ENCODE data around the gene PPBP.

PPBP gene

GRCh38 chr4:73988061-73988460 is at the start of gene PPBP:
Gene PPBP (minus strand): TSS chr4:73988190. CDS start chr4:73988103, 87 bp downstream.
- H3K27me3 Mint-ChIP-seq: peaks cover 3% of the 10 kb centered on the region
- H3K4me1 Mint-ChIP-seq: no peaks in the 10 kb centered on the region
- no peaks in the 10 kb centered on the region for H3K9me3 Mint-ChIP-seq
- H3K36me3 Mint-ChIP-seq: no peaks in the 10 kb centered on the region
- H3K4me3 Mint-ChIP-seq: no peak within 1 kb of the TSS
- H3K27ac Mint-ChIP-seq: no peak within 1 kb of the TSS

- H3K36me3 Mint-ChIP-seq: no peaks in the 10 kb centered on the region
- H3K4me3 Mint-ChIP-seq: peak overlapping the region; percentile 82
- peaks cover 17% of the 10 kb centered on the region for H3K4me1 Mint-ChIP-seq
- H3K9me3 Mint-ChIP-seq: no peaks in the 10 kb centered on the region
- H3K27me3 Mint-ChIP-seq: peaks cover 44% of the 10 kb centered on the region
- H3K27ac Mint-ChIP-seq: no peak overlapping the region
These were observed 49.3 kb upstream of the PPBP start for GRCh38 chr4:74037076-74037955.

GRCh38 chr4:74033739-74034138 is 45.7 kb upstream of the PPBP start:
- no peak overlapping the region for H3K27ac Mint-ChIP-seq
- peaks cover 7% of the 10 kb centered on the region for H3K4me1 Mint-ChIP-seq
- H3K36me3 Mint-ChIP-seq: no peaks in the 10 kb centered on the region
- no peak overlapping the region for H3K4me3 Mint-ChIP-seq
- H3K9me3 Mint-ChIP-seq: peaks cover 2% of the 10 kb centered on the region
- peaks cover 22% of the 10 kb centered on the region for H3K27me3 Mint-ChIP-seq

GRCh38 chr4:74032064-74032463 is 44.1 kb upstream of the PPBP start:
- Mint-ChIP-seq H3K4me3 (no peak overlapping the region), H3K36me3 (no peaks in the 10 kb centered on the region), H3K27me3 (peaks cover 12% of the 10 kb centered on the region), H3K9me3 (peaks cover 10% of the 10 kb centered on the region), H3K4me1 (no peaks in the 10 kb centered on the region), H3K27ac (no peak overlapping the region)

- H3K36me3 Mint-ChIP-seq: no peaks in the 10 kb centered on the region
- H3K27ac Mint-ChIP-seq: no peak overlapping the region
- peaks cover 11% of the 10 kb centered on the region for H3K9me3 Mint-ChIP-seq
- H3K4me3 Mint-ChIP-seq: no peak overlapping the region
- H3K4me1 Mint-ChIP-seq: no peaks in the 10 kb centered on the region
- H3K27me3 Mint-ChIP-seq: peaks cover 12% of the 10 kb centered on the region
These were observed 43.6 kb upstream of the PPBP start for GRCh38 chr4:74031576-74031975.

- H3K27me3 Mint-ChIP-seq: peaks cover 4% of the 10 kb centered on the region
- peaks cover 17% of the 10 kb centered on the region for H3K9me3 Mint-ChIP-seq
- no peaks in the 10 kb centered on the region for H3K4me1 Mint-ChIP-seq
- no peaks in the 10 kb centered on the region for H3K36me3 Mint-ChIP-seq
- H3K27ac Mint-ChIP-seq: no peak overlapping the region
- no peak overlapping the region for H3K4me3 Mint-ChIP-seq
These were observed 42.3 kb upstream of the PPBP start for GRCh38 chr4:74030285-74030684.

- Mint-ChIP-seq H3K4me1 (no peaks in the 10 kb centered on the region), H3K36me3 (no peaks in the 10 kb centered on the region), H3K27me3 (peaks cover 4% of the 10 kb centered on the region), H3K4me3 (no peak overlapping the region), H3K9me3 (peaks cover 17% of the 10 kb centered on the region), H3K27ac (no peak overlapping the region)
These were observed 40.5 kb upstream of the PPBP start for GRCh38 chr4:74028504-74028903.

- peaks cover 19% of the 10 kb centered on the region for H3K9me3 Mint-ChIP-seq
- H3K4me3 Mint-ChIP-seq: no peak overlapping the region
- H3K27me3 Mint-ChIP-seq: no peaks in the 10 kb centered on the region
- H3K4me1 Mint-ChIP-seq: no peaks in the 10 kb centered on the region
- no peak overlapping the region for H3K27ac Mint-ChIP-seq
- no peaks in the 10 kb centered on the region for H3K36me3 Mint-ChIP-seq
These were observed 35.7 kb upstream of the PPBP start for GRCh38 chr4:74023709-74024108.

- Mint-ChIP-seq H3K27me3 (no peaks in the 10 kb centered on the region), H3K36me3 (no peaks in the 10 kb centered on the region), H3K27ac (no peak overlapping the region), H3K4me1 (no peaks in the 10 kb centered on the region), H3K4me3 (no peak overlapping the region), H3K9me3 (peaks cover 10% of the 10 kb centered on the region)
These were observed 33.6 kb upstream of the PPBP start for GRCh38 chr4:74021601-74022000.

GRCh38 chr4:74018771-74019170 is 30.8 kb upstream of the PPBP start:
- Mint-ChIP-seq H3K36me3 (no peaks in the 10 kb centered on the region), H3K27ac (no peak overlapping the region), H3K4me3 (no peak overlapping the region), H3K4me1 (no peaks in the 10 kb centered on the region), H3K9me3 (peaks cover 4% of the 10 kb centered on the region), H3K27me3 (no peaks in the 10 kb centered on the region)

- no peak overlapping the region for H3K4me3 Mint-ChIP-seq
- no peaks in the 10 kb centered on the region for H3K27me3 Mint-ChIP-seq
- H3K9me3 Mint-ChIP-seq: peaks cover 4% of the 10 kb centered on the region
These were observed 30.1 kb upstream of the PPBP start for GRCh38 chr4:74018116-74018515.

GRCh38 chr4:74016068-74016467 is 28.1 kb upstream of the PPBP start:
- Mint-ChIP-seq H3K9me3 (peaks cover 3% of the 10 kb centered on the region), H3K4me1 (no peaks in the 10 kb centered on the region), H3K4me3 (no peak overlapping the region), H3K27ac (no peak overlapping the region), H3K27me3 (no peaks in the 10 kb centered on the region), H3K36me3 (no peaks in the 10 kb centered on the region)

More at GRCh38 chr4:74018116-74018515, 30.1 kb upstream of the PPBP start:
- no peaks in the 10 kb centered on the region for H3K4me1 Mint-ChIP-seq
- no peaks in the 10 kb centered on the region for H3K36me3 Mint-ChIP-seq
- H3K27ac Mint-ChIP-seq: no peak overlapping the region

- Mint-ChIP-seq H3K27ac (no peak overlapping the region), H3K9me3 (no peaks in the 10 kb centered on the region), H3K27me3 (no peaks in the 10 kb centered on the region), H3K36me3 (no peaks in the 10 kb centered on the region), H3K4me3 (no peak overlapping the region), H3K4me1 (no peaks in the 10 kb centered on the region)
These were observed 27.3 kb upstream of the PPBP start for GRCh38 chr4:74015126-74015780.

- H3K9me3 Mint-ChIP-seq: no peaks in the 10 kb centered on the region
- H3K4me3 Mint-ChIP-seq: no peak overlapping the region
- H3K27me3 Mint-ChIP-seq: no peaks in the 10 kb centered on the region
- no peak overlapping the region for H3K27ac Mint-ChIP-seq
- H3K4me1 Mint-ChIP-seq: no peaks in the 10 kb centered on the region
- H3K36me3 Mint-ChIP-seq: no peaks in the 10 kb centered on the region
These were observed 26.3 kb upstream of the PPBP start for GRCh38 chr4:74014332-74014731.

GRCh38 chr4:74013264-74013663 is 25.3 kb upstream of the PPBP start:
- H3K4me3 Mint-ChIP-seq: no peak overlapping the region
- no peaks in the 10 kb centered on the region for H3K9me3 Mint-ChIP-seq
- H3K4me1 Mint-ChIP-seq: no peaks in the 10 kb centered on the region
- no peaks in the 10 kb centered on the region for H3K36me3 Mint-ChIP-seq
- no peaks in the 10 kb centered on the region for H3K27me3 Mint-ChIP-seq
- H3K27ac Mint-ChIP-seq: no peak overlapping the region

- Mint-ChIP-seq H3K4me1 (no peaks in the 10 kb centered on the region), H3K4me3 (no peak overlapping the region), H3K27me3 (no peaks in the 10 kb centered on the region), H3K36me3 (no peaks in the 10 kb centered on the region), H3K27ac (no peak overlapping the region), H3K9me3 (no peaks in the 10 kb centered on the region)
These were observed 24.1 kb upstream of the PPBP start for GRCh38 chr4:74012130-74012529.
